Mesendoderm (in vitro differentiated cells): ENCODE data around the gene SLC5A10.
"Not testable (repeated sequence)": the region's sequence is repeated elsewhere in the genome, so short reads cannot be mapped to it uniquely, and the experiment has no call there.

Source experiments
- DNase-seq: peaks from one replicate; pipeline ENCODE4 v3.0.0; 2013
- H2AK5ac ChIP-seq: 2 replicates; pipeline ENCODE4 v1.6.1; 2013; ENCODE audit warnings: low read length, inconsistent platforms
- H2BK120ac ChIP-seq: 2 replicates; pipeline ENCODE4 v1.6.1; 2013; ENCODE audit warnings: low read depth, mild to moderate bottlenecking, low read length, moderate library complexity, mixed read lengths
- H2BK15ac ChIP-seq: replicated peaks from 2 replicates; pipeline ENCODE4 v1.6.1; 2013; ENCODE audit warnings: low read depth, mild to moderate bottlenecking, moderate library complexity
- H2BK5ac ChIP-seq: 2 replicates; pipeline ENCODE4 v1.6.1; 2013; ENCODE audit warnings: low read length, inconsistent platforms
- H3K18ac ChIP-seq: 2 replicates; pipeline ENCODE4 v1.6.1; 2013; ENCODE audit warnings: mild to moderate bottlenecking, low read length, mixed read lengths
- H3K23ac ChIP-seq: one replicate; pipeline ENCODE4 v1.6.1; 2013; ENCODE audit warnings: low read length
- H3K27ac ChIP-seq: 2 replicates; pipeline ENCODE4 v1.5.1; 2013; ENCODE audit warnings: low read depth, mild to moderate bottlenecking, inconsistent platforms, low read length, moderate library complexity
- H3K27me3 ChIP-seq: 2 replicates; pipeline ENCODE4 v1.6.1; 2013; ENCODE audit warnings: low read length, control low read depth, mild to moderate bottlenecking, inconsistent platforms; ENCODE audit not compliant: insufficient read depth, poor library complexity
- H3K36me3 ChIP-seq: 2 replicates; pipeline ENCODE4 v1.6.1; 2013; ENCODE audit warnings: low read length, inconsistent platforms; ENCODE audit not compliant: control insufficient read depth, insufficient read depth
- H3K4ac ChIP-seq: one replicate; pipeline ENCODE4 v1.6.1; 2013; ENCODE audit warnings: low read depth, mild to moderate bottlenecking, low read length, moderate library complexity
- H3K4me1 ChIP-seq: 2 replicates; pipeline ENCODE4 v1.6.1; 2013; ENCODE audit warnings: low read depth, low read length, inconsistent platforms; ENCODE audit not compliant: control insufficient read depth
- H3K4me2 ChIP-seq: 2 replicates; pipeline ENCODE4 v1.6.1; 2013; ENCODE audit warnings: low read length
- H3K4me3 ChIP-seq: 2 replicates; pipeline ENCODE4 v1.5.1; 2013; ENCODE audit warnings: mild to moderate bottlenecking, low read length
- H3K56ac ChIP-seq: one replicate; pipeline ENCODE4 v1.6.1; 2013; ENCODE audit warnings: low read length
- H3K79me1 ChIP-seq: 2 replicates; pipeline ENCODE4 v1.6.1; 2013; ENCODE audit warnings: low read length, inconsistent platforms
- H3K79me2 ChIP-seq: 2 replicates; pipeline ENCODE4 v1.6.1; 2013; ENCODE audit warnings: mild to moderate bottlenecking, low read length; ENCODE audit not compliant: control insufficient read depth, insufficient read depth
- H3K9ac ChIP-seq: 2 replicates; pipeline ENCODE4 v1.6.1; 2013; ENCODE audit warnings: low read length, inconsistent platforms
- H4K5ac ChIP-seq: one replicate; pipeline ENCODE4 v1.6.1; 2013; ENCODE audit warnings: low read length
- H4K8ac ChIP-seq: one replicate; pipeline ENCODE4 v1.6.1; 2013; ENCODE audit warnings: low read depth, mild to moderate bottlenecking, control low read depth, low read length, moderate library complexity
- WGBS: extraction: QIAGEN DNeasy Blood & Tissue Kit; methylation state at CpG from one replicate; pipeline ENCODE4 v1.1.7; 2013; ENCODE audit warnings: low lambda C conversion rate, missing lambda C conversion rate; ENCODE audit not compliant: insufficient coverage; ENCODE audit errors: extremely low coverage; 5-methylcytosine and 5-hydroxymethylcytosine counted together

The SLC5A10 gene

GRCh38 chr17:19028671-19029070, 76.7 kb downstream of the SLC5A10 start:
- not testable (repeated sequence) for H2BK15ac ChIP-seq, H2BK120ac ChIP-seq, H3K79me1 ChIP-seq, H3K27ac ChIP-seq, DNase-seq, H3K4me1 ChIP-seq, H3K4ac ChIP-seq, H3K23ac ChIP-seq, H4K5ac ChIP-seq, H3K4me2 ChIP-seq, H4K8ac ChIP-seq, H3K79me2 ChIP-seq, H3K27me3 ChIP-seq, H3K4me3 ChIP-seq, H3K9ac ChIP-seq, H2BK5ac ChIP-seq, H3K56ac ChIP-seq, H3K18ac ChIP-seq, H2AK5ac ChIP-seq, H3K36me3 ChIP-seq
- WGBS: no CpG with 5 or more reads among the region's 11 CpGs

- H2BK5ac ChIP-seq, H3K27ac ChIP-seq, H3K23ac ChIP-seq, H4K8ac ChIP-seq, H2BK15ac ChIP-seq, H2BK120ac ChIP-seq, DNase-seq, H2AK5ac ChIP-seq, H3K79me1 ChIP-seq, H4K5ac ChIP-seq, H3K79me2 ChIP-seq, H3K4me3 ChIP-seq, H3K4me1 ChIP-seq, H3K4ac ChIP-seq, H3K56ac ChIP-seq, H3K9ac ChIP-seq, H3K18ac ChIP-seq, H3K4me2 ChIP-seq, H3K27me3 ChIP-seq, H3K36me3 ChIP-seq: not testable (repeated sequence)
- no CpG with 5 or more reads among the region's 5 CpGs for WGBS
Observed at GRCh38 chr17:19029740-19030139, 77.8 kb downstream of the SLC5A10 start.

GRCh38 chr17:19030771-19031449, 78.9 kb downstream of the SLC5A10 start:
- not testable (repeated sequence) for H2AK5ac ChIP-seq, H3K4ac ChIP-seq, H3K4me2 ChIP-seq, DNase-seq, H3K79me2 ChIP-seq, H3K18ac ChIP-seq, H3K36me3 ChIP-seq, H4K5ac ChIP-seq, H3K4me1 ChIP-seq, H3K27ac ChIP-seq, H2BK15ac ChIP-seq, H3K79me1 ChIP-seq, H4K8ac ChIP-seq, H2BK120ac ChIP-seq, H3K56ac ChIP-seq, H3K4me3 ChIP-seq, H3K9ac ChIP-seq, H3K23ac ChIP-seq, H2BK5ac ChIP-seq, H3K27me3 ChIP-seq
- no CpG with 5 or more reads among the region's 5 CpGs for WGBS

- H4K5ac ChIP-seq, H2BK5ac ChIP-seq, H2BK15ac ChIP-seq, H3K27ac ChIP-seq, H3K4me2 ChIP-seq, H3K27me3 ChIP-seq, H3K56ac ChIP-seq, H3K79me1 ChIP-seq, H3K23ac ChIP-seq, H3K79me2 ChIP-seq, H3K4me3 ChIP-seq, H3K4me1 ChIP-seq, H3K18ac ChIP-seq, H4K8ac ChIP-seq, H2AK5ac ChIP-seq, H3K4ac ChIP-seq, H3K9ac ChIP-seq, DNase-seq, H2BK120ac ChIP-seq, H3K36me3 ChIP-seq: not testable (repeated sequence)
- WGBS: no CpG with 5 or more reads among the region's 4 CpGs
Observed at GRCh38 chr17:19031729-19032128, 79.8 kb downstream of the SLC5A10 start.

- not testable (repeated sequence) for H3K18ac ChIP-seq, H3K4ac ChIP-seq, H3K27me3 ChIP-seq, H3K79me2 ChIP-seq, H2BK15ac ChIP-seq, H3K4me3 ChIP-seq, H3K9ac ChIP-seq, H4K8ac ChIP-seq, H2BK120ac ChIP-seq, H3K36me3 ChIP-seq, H2BK5ac ChIP-seq, H3K27ac ChIP-seq, H4K5ac ChIP-seq, H3K56ac ChIP-seq, H3K4me1 ChIP-seq, H3K4me2 ChIP-seq, H3K23ac ChIP-seq, H2AK5ac ChIP-seq, H3K79me1 ChIP-seq, DNase-seq
- WGBS: no CpG with 5 or more reads among the region's 24 CpGs
Observed at GRCh38 chr17:19032377-19032988, 80.5 kb downstream of the SLC5A10 start.

- not testable (repeated sequence) for H3K36me3 ChIP-seq, H3K18ac ChIP-seq, H2AK5ac ChIP-seq
Observed at GRCh38 chr17:19036186-19036585, 84.2 kb downstream of the SLC5A10 start.

More at GRCh38 chr17:19036186-19036585, 84.2 kb downstream of the SLC5A10 start:
- H3K4ac ChIP-seq, H3K56ac ChIP-seq, H2BK120ac ChIP-seq, H3K27ac ChIP-seq, H3K9ac ChIP-seq, H2BK5ac ChIP-seq, H3K4me1 ChIP-seq, H3K4me2 ChIP-seq, H3K4me3 ChIP-seq, H3K79me1 ChIP-seq, H4K8ac ChIP-seq, DNase-seq, H3K27me3 ChIP-seq, H4K5ac ChIP-seq, H2BK15ac ChIP-seq, H3K23ac ChIP-seq, H3K79me2 ChIP-seq: not testable (repeated sequence)
- WGBS: no CpG with 5 or more reads among the region's 6 CpGs
